Activated CD4-positive, alpha-beta T cell treated with anti-CD3 and anti-CD28 coated beads, Interleukin-2, amount 50 U/mL, for 1 hour (primary cell): ENCODE results near the gene TCF12.
"Not testable (repeated sequence)": the region's sequence is repeated elsewhere in the genome, so short reads cannot be mapped to it uniquely, and the experiment has no call there.

ENCODE experiments used
- DNase-seq: peaks from one replicate; pipeline ENCODE4 v3.0.0-alpha.2; 2020

TCF12 gene

DNA sequence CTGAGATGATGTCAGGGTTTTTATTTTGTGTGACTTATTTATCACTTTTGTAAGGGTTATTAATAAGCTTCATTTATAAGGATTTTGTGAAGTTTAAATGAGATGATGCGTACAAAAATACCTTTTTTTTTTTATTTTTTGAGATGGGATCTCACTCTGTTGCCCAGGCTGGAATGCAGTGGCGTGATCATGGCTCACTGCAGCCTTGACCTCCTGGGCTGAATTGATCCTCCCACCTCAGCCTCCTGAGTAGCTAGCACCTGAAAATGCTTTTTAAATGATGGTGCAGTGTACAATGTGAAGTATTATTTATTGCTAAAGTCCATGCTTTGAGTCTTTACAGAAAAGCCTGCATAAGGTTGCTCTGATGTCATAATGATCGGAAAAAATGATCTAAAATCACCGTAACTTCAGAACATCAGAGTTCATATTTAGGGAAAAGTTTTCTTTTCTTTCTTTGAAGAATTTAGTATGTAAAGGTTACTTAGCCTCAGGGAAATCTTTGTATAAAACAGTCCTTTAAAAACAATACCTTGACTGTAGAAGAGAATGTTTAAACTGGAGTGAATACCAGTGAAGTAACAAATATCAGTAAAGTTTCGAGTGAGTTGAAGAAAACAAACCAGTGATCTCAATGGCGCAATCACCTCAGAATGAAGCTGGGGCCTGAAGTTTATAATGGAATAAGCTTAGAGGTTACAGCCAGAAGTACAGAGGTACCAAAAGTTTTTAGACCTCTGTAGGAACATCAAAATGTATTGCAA lies 29.7 kb downstream of the TCF12 start:
- no peak for DNase-seq

DNA sequence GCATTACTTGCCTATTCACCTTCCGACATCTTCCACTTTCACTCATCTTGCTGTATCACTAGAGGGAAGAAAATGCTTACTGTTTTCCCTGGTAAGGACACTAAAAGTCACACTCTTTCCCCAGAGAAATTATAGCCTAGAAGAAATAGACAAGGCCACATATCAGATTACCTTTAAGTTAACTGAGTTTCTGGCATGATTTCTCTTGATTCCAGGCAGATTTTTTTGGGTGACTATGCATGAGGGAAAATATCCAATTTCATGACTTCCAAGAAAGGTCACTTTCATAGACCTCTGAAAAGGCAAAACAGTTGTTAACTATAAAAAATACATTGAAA lies 30.3 kb downstream of the TCF12 start:
- DNase-seq, result no peak

DNA sequence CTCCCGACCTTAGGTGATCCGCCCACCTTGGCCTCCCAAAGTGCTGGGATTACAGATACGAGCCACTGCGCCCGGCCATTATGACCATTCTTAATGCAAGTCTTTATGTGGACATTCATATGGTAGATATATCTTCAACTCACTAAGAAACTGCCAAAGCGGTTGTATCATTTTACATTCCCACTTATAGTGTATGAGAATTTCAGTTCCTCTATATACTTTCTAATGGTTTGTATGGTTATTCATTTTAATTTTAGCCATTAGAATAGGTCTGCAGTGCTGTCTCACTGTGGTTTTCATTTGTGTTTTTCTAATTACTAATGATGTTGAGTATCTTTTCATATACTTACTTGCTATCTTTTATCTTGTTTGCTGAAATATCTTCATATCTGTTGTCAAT lies 32.5 kb downstream of the TCF12 start:
- no peak for DNase-seq

DNA sequence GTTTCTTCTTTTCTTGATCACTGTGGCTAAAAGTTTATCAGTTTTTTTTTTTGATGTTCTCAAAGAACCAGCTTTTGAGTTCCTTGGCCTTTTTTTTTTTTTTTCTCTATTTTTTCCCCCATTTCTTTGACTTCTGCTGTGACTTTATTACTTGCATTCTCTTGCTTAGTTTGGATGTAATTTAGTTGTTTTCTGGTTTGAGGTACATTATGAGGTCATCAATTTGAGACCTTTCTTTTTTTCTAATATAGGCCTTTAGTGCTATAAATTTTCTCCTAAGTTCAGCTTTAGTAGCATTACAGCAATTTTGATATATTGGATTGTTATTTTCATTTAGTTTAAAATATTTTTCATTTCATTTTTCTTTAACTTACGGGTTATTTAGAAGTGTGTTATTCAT lies 35.3 kb downstream of the TCF12 start:
- DNase-seq, result no peak

DNA sequence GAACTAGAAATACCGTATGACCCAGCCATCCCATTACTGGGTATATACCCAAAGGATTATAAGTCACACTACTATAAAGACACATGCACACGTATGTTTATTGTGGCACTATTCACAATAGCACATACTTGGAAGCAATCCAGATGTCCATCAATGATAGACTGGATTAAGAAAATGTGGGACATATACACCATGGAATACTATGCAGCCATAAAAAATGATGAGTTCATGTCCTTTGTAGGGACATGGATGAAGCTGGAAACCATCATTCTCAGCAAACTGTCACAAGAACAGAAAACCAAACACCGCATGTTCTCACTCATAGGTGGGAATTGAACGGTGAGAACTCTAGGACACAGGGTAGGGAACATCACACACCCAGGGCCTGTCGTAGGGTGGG lies 36.6 kb downstream of the TCF12 start:
- not testable (repeated sequence) for DNase-seq

DNA sequence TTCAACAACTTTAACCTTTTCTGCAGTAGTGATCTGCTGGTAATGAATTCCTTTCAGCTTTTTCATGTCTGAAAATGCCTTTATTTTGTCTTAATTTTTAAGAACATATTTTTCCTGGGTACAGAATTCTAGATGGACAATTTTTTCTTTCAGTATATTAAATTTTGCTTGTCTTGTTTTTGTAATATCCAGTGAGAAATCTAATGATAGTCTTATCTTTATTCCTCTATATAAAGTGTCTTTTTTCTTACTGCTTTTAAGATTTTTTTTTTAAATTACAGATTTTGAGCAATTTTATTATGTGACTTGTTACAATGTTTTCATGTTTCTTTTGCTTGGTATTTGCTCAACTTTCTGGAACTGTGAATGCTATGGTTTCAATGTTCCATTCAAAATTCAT lies 38.1 kb downstream of the TCF12 start:
- no peak for DNase-seq

DNA sequence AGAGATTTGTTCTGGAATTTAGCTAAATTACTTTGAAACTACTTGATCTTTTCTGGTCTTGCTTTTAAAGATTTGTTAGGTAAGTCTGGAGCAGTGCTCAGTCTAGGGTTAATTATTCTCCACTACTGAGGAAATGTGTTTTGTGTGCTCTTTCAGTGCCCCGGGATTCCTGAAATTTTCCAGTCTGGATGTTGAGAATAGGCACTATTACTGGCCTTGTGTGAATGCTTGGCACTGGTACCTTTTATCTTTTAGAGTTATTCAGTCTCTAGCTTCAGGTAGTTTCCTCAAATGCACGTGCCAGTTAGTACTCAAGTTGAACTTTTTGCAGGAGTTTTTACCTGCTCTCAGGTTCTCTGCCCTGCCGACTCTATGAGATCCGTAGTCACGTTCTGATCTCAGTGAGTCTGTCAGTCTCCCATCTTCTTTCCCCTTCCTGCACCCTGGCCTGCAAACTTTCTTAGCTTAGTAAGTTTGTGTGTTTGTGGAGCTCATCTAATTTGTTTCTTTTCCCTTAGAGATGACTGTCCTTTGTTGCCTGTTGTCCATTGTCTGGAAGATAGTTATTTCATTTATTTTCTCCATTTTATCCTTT lies 39.5 kb downstream of the TCF12 start:
- no peak for DNase-seq

DNA sequence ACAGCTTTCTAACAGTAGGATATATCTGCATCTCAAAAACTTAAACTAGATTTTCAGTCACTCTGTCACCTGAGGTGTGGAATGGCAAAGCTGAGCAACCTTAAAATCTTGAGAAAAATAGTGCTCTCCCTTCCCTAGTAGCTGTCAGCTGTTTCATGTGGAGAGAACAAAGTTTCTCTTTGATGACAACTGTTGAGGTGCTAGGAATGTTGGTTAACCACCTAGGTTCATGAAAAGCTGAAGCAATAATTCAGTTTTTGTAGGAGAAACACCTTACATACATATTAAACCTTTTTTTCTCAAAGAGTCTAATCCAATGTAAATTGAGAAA lies 40.8 kb downstream of the TCF12 start:
- no peak for DNase-seq

DNA sequence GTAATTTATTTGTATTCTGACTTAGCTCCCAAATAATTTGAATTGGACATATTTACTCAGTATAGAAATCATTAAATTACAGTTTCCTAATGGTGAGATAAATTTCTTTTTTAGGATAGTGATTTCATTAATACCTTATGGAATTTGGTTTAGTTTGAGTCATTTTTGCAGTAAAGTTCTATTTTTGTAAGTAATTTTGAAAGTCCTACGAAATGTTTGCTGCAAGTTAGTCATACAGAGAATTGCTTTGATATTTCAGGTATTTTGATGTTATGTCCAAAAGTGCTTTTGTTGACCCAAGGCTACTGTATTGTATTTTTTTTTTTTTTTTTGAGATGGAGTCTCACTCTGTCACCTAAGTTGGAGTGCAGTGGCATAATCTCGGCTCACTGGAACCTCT lies 41.7 kb downstream of the TCF12 start:
- no peak for DNase-seq

DNA sequence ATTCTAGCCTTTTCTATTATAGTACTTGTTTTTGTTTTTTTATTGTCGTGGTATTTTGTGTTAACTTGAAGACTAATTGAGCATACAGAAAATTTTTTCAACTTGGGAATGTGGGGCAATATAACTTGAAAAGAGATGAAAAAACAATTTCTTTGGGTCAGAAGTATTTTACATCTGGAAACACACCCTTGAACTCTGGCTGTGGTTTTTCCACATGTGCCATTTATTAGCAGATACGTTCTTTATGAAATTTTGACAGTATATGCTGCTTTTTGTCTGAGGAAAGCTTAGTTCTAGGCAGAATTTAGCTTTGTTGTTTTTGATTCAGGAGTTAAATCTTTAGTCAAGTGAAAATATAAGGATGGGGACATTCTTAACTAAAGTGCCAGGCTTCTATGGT lies 44.7 kb downstream of the TCF12 start:
- no peak for DNase-seq

DNA sequence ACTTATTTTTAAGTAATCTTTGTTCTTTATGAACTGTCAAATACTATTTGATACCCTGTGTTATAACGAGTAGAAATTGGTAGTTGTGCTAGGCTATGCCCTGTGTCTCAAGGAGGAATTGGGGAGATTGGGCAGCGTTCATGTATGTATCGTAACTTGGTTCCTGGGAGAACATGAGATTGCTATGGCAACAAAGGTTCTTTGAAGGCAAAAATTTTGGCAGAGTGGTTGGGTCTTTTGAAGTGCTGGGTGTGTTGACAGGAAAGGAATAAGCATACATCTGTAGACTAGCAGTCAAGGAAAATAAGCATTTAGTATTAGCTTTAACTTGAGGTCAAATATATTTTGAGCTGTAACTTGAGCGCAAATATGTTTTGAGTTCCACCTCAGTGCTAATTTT lies 45.3 kb downstream of the TCF12 start:
- no peak for DNase-seq

DNA sequence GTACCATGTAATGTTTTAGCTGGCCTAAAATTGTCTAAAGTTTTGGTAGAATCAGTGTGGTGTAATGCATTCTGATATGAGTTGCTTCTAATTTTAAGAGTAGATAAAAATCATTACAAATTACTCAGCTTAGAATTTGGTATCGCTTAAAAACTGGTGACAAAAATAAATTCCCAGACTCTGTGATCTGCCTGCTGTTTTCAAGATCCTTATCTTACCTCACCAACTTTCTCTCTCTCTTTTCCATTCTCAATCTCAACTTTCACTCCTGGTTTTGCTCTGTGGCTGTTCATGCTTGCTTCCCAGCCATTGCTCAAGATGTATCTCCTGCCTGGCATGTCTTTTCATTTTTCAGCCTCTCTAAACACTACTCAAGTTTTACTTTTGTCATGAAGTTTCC lies 45.7 kb downstream of the TCF12 start:
- DNase-seq, result no peak

DNA sequence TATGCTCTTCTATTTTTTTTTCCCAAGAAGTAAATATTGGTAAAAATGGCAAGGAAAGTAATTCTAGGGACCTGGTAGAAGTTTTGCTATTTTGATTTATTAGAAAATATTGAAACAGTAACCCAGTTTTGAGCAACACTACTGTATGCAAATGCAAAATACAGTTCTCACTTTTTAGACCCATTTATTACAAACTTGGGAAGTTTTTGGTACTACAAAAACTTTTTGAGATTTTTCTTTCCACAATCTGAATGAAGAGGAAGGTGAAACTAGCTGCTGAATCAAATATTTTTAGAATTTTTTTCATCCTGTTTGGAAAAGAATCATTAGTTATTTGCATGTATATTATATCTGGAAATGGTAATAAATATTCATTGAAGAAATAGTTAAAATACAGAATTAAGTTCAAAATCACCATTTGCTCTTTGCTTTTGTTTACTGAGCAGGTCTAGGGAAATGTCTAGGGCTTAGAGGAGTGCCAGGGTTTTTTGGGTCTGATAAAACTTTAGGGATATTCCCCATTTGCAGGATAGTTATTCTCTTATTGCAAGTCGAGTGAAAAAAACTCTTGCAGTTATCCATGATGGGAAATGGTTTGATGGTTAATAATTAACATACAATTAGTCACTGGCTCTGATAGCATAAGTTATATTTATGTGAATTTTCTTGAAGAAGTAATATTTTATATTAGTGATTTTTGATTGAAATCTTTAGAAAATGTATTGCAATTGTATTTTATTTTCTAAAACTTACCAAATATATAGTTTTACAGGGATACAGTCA lies 47.0 kb downstream of the TCF12 start:
- DNase-seq, result no peak

DNA sequence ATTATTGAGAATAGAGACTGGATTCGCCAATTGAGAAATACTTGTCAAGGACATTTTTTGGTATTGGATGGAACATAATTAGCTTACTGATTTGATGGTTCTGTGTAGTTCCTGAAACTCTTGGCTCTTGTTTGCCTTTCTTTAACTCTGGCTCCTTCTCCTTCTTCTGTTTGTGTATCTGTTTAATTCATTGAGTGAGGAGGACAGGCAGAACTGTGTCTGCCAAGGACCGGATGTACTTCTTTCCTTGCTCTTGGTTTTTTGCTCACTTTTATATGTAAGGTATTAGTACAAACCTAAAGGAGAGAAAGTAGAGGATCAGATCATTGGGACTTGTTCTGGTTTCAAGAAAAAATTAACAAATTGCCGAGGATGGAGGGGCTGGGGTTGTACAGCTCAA lies 48.9 kb downstream of the TCF12 start:
- no peak for DNase-seq

DNA sequence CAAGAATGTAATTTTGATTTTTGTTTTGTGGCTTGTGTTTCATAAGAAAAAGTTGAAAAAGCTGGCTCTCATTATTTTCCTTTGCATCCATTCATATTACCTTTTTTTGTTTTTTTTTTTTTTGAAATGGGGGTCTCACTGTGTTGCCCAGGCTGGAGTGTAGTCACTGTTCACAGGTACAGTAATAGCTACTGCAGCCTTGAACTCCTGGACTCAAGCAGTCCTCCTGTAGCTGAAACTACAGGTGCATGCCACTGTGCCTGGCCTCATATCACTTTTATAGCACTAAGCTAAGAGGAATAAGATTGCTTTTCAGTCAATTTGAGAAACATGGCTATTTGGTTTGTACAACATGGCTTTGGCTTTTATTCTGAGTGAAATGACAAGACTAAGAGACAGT lies 49.8 kb downstream of the TCF12 start:
- DNase-seq, result no peak

DNA sequence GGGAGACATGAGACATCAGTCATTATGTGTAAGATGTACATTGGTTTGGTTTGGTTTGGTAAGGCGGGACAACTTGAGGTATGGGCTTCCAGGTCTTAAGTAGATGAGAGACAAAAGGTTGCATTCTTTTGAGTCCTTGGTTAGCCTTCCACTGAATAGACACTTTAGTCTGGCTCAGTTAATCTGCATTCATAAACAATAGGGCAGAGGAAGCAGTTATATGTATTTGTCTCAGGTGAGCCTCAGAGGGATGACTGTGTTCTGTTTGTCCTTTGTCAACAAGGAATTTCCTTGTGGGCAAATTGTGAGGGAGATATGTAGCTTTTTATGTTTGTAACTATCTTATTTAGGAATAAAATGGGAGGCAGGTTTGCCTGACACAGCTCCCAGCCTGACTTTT lies 50.4 kb downstream of the TCF12 start:
- no peak for DNase-seq

DNA sequence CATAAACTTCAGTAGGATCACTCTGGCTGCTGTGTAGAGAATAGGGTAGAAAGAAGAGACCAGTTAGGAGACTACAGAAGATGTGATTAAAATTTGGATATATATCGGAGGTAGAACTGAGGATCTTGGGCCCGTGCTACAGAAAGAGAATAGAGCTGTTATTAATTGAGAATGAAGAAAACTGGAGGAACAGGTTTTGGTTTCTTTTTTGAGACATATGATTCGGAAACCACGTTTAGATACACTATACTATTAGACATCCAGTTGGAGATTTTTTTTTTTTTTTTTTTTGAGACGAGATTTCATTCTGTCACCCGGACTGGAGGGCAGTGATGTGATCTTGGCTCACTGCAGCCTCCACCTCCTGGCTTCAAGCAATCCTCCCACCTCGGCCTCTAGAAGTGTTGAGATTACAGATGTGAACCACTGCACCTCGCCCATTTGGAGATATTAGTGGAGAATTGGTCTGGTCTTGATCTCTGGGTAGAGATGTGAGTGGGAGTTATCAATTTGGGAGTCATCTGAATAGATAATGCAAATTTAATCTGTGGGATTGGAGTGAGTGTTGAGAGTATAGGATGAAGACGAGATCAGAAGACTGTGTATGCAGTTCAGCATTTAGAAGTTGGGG lies 50.9 kb downstream of the TCF12 start:
- no peak for DNase-seq

DNA sequence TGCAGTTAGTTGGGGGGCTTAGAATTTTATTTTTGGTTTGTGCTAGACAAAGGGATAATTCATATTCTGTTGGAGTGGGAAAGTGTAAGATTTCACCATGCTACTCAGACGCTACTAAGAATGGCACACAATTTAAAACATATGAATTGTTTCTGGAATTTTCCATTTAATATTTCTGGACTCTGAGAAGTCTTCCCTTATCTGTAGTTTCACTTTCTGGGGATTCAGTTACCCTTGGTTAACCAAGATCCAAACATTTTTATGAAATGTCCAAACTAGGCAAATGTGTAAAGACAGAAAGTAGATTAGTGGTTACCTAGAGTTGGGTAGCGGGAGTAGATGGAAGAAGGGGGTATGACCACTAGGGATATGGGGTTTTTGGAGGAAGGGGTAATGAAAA lies 53.1 kb downstream of the TCF12 start:
- no peak for DNase-seq

DNA sequence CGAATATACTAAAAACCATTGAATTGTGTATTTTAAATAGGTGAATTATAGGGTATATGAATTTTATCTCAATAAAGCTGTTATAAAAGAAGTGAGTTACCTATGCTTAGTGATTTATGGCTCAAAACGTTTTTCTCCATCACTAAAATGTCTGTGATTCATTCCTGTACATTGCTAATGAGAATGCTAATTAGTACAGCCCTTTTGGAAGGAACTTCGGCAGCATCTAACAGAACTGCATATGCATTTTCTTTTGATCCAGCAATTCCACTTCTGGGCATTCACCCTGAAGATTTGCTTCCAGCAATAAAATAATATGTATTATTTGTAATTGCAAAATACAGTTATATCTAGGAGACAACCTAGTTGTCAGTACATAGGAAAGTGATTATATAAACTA lies 53.6 kb downstream of the TCF12 start:
- DNase-seq, result no peak

DNA sequence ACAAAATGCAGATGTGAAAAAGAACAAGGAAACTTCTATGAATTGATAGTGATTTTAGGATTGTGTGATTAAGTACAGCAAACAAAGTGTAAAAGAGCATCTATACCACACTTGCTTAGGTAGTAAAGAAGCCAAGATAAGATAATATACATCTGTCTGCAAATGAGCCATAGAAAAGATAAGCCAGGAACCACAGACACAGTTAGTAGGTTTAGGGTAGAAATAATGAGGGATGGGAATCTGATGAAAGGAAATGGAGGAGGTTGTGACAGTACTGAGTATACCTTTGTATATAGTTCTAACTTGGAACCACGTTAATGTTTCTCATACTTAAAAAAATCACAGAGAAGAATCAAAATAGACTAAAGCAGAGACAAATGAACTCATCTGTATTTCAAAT lies 54.0 kb downstream of the TCF12 start:
- DNase-seq, result no peak

DNA sequence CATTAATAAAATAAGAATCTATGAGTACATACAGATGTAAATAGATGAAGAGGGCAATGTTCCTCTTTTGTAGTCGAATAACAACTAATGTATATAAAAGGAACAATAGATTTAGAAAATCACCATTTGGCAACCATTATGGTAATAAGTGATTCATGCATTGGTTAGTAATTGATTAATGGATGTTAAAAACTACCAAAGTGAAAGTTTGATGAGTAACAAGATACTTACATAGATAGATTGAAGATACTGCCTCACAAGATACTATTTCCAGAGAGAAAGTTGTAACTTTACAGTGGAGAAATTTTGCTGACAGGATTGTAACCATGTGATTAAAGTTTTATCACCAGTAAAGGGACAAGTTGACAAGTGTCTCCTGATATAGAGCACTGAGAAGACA lies 55.0 kb downstream of the TCF12 start:
- DNase-seq, result no peak

DNA sequence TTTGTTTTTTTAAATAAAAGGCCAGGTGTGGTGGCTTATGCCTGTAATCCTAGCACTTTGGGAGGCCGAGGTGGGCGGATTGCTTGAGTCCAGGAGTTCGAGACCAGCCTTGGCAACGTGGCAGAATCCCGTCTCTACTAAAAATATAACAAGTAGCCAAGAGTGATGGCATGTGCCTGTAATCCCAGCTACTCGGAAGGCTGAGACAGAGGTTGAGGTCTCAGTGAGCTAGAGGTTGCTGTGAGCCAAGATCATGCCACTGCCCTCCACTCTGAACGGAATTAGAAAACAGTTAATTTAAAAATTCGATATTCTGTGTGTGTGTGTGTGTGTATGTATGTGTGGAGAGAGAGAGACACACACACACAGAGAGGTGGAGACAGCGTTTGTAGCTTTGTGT lies 58.8 kb downstream of the TCF12 start:
- DNase-seq, result no peak

DNA sequence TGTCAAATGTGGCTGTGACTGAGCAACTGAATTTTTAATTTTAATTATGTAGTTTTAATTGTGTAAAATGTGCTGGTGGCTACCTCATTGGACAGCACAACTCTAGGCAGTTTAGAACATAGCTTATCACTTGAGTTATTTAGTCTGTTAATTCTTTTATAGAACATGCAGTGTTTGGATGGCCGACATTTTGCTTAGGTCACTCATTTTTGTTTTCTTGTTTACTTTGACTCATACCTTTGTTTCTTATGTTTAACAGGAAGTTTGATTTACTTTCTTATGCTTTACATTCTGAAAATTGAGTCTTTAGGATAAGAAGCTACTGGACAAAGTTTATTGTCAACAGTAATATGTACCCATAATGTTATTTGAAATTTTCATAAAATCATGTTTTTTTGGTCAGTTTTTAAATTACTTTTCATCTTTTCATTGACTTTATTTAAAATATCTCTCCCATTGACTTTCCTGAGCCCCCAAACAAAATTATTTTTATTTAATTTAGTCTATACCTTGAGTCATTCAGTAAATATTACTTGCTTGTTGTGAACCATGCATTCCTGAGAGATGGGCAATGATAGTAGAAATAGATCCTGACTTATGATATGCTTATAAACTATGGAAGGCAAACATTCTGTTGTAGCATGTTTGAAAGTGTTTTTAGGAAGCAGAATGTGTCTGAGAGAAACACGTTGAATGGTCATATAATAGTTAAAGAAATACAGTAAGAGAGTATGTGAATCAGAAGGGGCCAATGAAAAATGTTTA lies 60.6 kb downstream of the TCF12 start:
- DNase-seq, result no peak
